Sigmoid colon (tissue), 7 donors: ENCODE results near the gene ATXN7L3. TPM values are rescaled to one million over a fixed set of nuclear protein-coding genes. Genes with fewer than 3 reads are reported as not detected.

Experiments used
- DNase-seq: peaks from one replicate; pipeline ENCODE4 v3.0.0-alpha.2; 2019
- H3K27ac ChIP-seq, 4 donors: fragments of 200-600 bp; sonication (generic); one replicate each; pipeline ENCODE4 v1.5.1; 2016 to 2019; ENCODE audit warnings: mild to moderate bottlenecking in 1 of 4
- H3K27me3 ChIP-seq, 3 donors: fragments of 200-600 bp; sonication (generic); one replicate each; pipeline ENCODE4 v1.5.1; 2019; ENCODE audit warnings: mild to moderate bottlenecking in 1 of 3
- H3K36me3 ChIP-seq, 4 donors: fragments of 200-600 bp; sonication (generic); one replicate each; pipeline ENCODE4 v1.5.1; 2016 to 2019
- H3K4me1 ChIP-seq, 4 donors: fragments of 200-600 bp; sonication (generic); one replicate each; pipeline ENCODE4 v1.5.1; 2017 to 2019
- H3K4me3 ChIP-seq, 4 donors: fragments of 200-600 bp; sonication (generic); one replicate each; pipeline ENCODE4 v1.5.1; 2017 to 2019; ENCODE audit warnings: mild to moderate bottlenecking in 2 of 4, moderate library complexity in 1 of 4
- H3K9me3 ChIP-seq, 4 donors: fragments of 200-600 bp in 3 of 4; sonication (generic) in 3 of 4; one replicate each; pipeline versions ENCODE4 v1.5.1 to v1.6.1; 2013 to 2019
- CTCF ChIP-seq, 4 experiments: fragments of 450-650 bp in 3 of 4; fragments of 200-600 bp in 1 of 4; IDR thresholded peaks; one replicate each; pipeline ENCODE4 v1.5.1; 2016 to 2019; ENCODE audit warnings: antibody characterized with exemption in 4 of 4, mild to moderate bottlenecking in 3 of 4, moderate library complexity in 2 of 4
- EP300 ChIP-seq, 4 donors: sonication (generic); formaldehyde crosslinking; IDR thresholded peaks; one replicate each; pipeline ENCODE4 v1.6.1; 2017; ENCODE audit warnings: antibody characterized with exemption in 4 of 4
- POLR2A ChIP-seq, 2 donors: fragments of 450-650 bp; IDR thresholded peaks; one replicate each; pipeline ENCODE4 v1.6.1; 2016; ENCODE audit warnings: antibody characterized with exemption in 2 of 2, mild to moderate bottlenecking in 2 of 2, moderate library complexity in 2 of 2
- POLR2AphosphoS5 ChIP-seq, 4 donors: sonication (generic); formaldehyde crosslinking; IDR thresholded peaks; one replicate each; pipeline ENCODE4 v1.6.1; 2017; ENCODE audit warnings: antibody characterized with exemption in 4 of 4
- WGBS, 2 donors: extraction: QIAGEN DNeasy Blood & Tissue Kit; methylation state at CpG; one replicate each; pipeline ENCODE4 v1.1.7; 2013; 5-methylcytosine and 5-hydroxymethylcytosine counted together
- intact Hi-C: fragments of 100-400 bp; cut with DNase I; formaldehyde crosslinking; loops from one replicate; pipeline ENCODE4 v1.15.1; 2023
- polyA plus RNA-seq, 3 donors: library from polyadenylated mRNA; stranded (reverse); fragments of 200-250 nt; gene quantifications; one replicate each; pipeline ENCODE4 v1.2.3, GENCODE V29; 2013
- total RNA-seq, 4 donors: library from RNA; depleted of rRNA; stranded (reverse); fragments of >200 nt; gene quantifications; one replicate each; pipeline ENCODE4 v1.1.0, GENCODE V29; 2016
- donor health status: healthy with polysubstance abuse.
- donor health status: Bipolar disorder and iron deficiency.
- donor health status: healthy.

The ATXN7L3 gene
- total and polyA plus RNA-seq, 7 donors: 26.4 to 59.8 (median 36.6) TPM

DNA sequence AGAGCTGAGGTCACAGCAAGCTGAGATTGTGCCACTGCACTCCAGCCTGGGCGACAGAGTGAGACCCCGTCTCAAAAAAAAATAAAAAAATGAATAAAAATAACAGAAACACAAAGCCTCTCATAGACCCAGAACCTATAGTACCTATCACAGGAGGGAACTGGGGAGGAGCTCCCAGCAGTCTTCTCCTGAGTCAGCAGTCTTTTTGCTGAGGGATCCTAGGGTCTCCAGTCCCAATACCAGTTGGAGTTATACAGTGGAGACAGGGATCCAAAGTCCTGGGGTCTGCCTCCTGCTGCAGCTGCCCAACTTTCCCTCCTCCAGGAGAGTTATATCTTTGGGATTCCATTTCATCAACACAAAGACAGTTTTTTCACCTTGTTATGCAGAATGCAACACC, 16.7 kb downstream of the ATXN7L3 start:
- intact Hi-C loops: no loop called here
- Histone ChIP-seq H3K4me1 (peaks cover 0 to 25% (median 20%) of the 10 kb centered on the region in 4 donors), H3K4me3 (no peak overlapping the region), H3K27me3 (no peaks in the 10 kb centered on the region), H3K36me3 (peaks cover 4 to 11% (median 8%) of the 10 kb centered on the region in 4 donors), H3K9me3 (no peaks in the 10 kb centered on the region), H3K27ac (no peak overlapping the region)
- WGBS, 2 donors: 98 to 99% methylated on average over 2 of the region's 2 CpGs
- TF ChIP-seq POLR2A (IDR thresholded peaks at IDR 0.05) (no peak), POLR2AphosphoS5 (IDR thresholded peaks at IDR 0.05) (no peak), EP300 (IDR thresholded peaks at IDR 0.05) (no peak), CTCF (IDR thresholded peaks at IDR 0.05) (no peak)
- no peak for DNase-seq

GRCh38 chr17:44178133-44178532, 21.6 kb downstream of the ATXN7L3 start:
- Histone ChIP-seq H3K4me3 (no peak overlapping the region), H3K27me3 (no peaks in the 10 kb centered on the region), H3K36me3 (peaks cover 4 to 25% (median 9%) of the 10 kb centered on the region in 4 donors), H3K9me3 (no peaks in the 10 kb centered on the region), H3K27ac (no peak overlapping the region), H3K4me1 (no peaks in the 10 kb centered on the region)
- DNase-seq: no peak
- TF ChIP-seq POLR2A (IDR thresholded peaks at IDR 0.05): no peak
- intact Hi-C loops: no loop called here
- WGBS, 2 donors: 96% methylated on average over 14 of the region's 14 CpGs

DNA sequence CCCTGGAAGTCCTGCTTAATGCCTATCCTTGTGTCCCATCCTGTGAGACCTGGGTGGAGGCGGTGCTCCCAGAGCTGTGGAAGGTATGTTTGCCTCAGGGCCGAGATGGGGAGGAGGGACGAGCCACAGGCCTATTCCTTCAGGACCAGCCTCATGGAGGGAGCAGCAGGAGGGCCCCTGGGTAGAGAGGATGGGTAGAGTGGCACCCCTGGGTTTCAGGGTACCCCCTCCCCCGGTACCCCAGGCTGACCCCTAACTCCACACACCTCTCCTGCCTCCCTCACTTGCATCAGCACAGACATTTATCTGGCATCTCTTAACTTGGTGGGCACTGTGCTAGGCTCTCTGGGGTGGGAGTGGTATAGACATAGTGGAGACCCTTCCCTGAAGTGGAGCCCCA, 22.0 kb downstream of the ATXN7L3 start:
- H3K9me3 ChIP-seq: no peaks in the 10 kb centered on the region
- intact Hi-C loops: no loop called here
- no peak for TF ChIP-seq EP300 (IDR thresholded peaks at IDR 0.05)
- no peak for TF ChIP-seq POLR2AphosphoS5 (IDR thresholded peaks at IDR 0.05)
- no peak for TF ChIP-seq CTCF (IDR thresholded peaks at IDR 0.05)
- TF ChIP-seq POLR2A (IDR thresholded peaks at IDR 0.05): no peak
- peaks cover 4 to 25% (median 9%) of the 10 kb centered on the region in 4 donors for H3K36me3 ChIP-seq
- H3K27me3 ChIP-seq: no peaks in the 10 kb centered on the region
- WGBS, 2 donors: 94 to 96% methylated on average over 4 of the region's 4 CpGs
- H3K27ac ChIP-seq: no peak overlapping the region
- H3K4me3 ChIP-seq: no peak overlapping the region
- DNase-seq: no peak
- H3K4me1 ChIP-seq: no peaks in the 10 kb centered on the region

DNA sequence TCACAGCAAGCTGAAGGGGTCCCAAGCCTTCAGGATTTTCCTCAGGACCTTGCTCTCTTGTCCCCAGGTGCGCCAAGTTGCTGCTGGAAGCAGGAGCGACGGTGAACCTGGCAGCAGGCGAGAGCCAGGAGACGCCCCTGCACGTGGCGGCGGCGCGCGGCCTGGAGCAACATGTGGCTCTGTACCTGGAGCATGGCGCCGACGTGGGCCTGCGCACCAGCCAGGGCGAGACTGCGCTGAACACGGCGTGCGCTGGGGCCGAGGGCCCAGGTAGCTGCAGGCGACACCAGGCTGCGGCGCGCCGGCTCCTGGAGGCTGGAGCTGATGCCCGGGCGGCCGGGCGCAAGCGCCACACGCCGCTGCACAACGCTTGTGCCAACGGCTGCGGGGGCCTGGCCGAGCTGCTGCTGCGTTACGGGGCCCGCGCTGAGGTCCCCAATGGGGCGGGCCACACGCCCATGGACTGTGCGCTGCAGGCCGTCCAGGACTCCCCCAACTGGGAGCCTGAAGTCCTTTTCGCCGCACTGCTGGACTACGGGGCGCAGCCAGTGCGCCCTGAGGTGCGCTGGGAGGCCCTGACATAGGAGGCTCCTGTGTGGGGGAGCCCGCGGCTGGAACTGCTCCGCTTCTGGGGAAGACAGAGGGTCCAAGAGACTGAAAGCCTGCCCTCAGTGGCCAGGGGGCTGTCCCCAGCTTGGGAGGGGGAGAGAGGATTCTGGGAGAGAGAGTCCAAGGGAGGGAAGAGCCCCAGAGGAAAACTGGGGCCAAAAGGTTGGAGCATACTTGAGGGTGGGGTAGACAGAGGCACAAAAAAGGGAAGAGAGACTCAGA, 22.8 kb downstream of the ATXN7L3 start:
- H3K4me1 ChIP-seq: peaks cover 0 to 2% (median 1%) of the 10 kb centered on the region in 4 donors
- intact Hi-C loops: no loop called here
- H3K9me3 ChIP-seq: no peaks in the 10 kb centered on the region
- 95 to 98% methylated on average over 54 of the region's 54 CpGs for WGBS, 2 donors
- H3K27me3 ChIP-seq: no peaks in the 10 kb centered on the region
- H3K36me3 ChIP-seq: peaks cover 0 to 24% (median 6%) of the 10 kb centered on the region in 4 donors
- no peak overlapping the region for H3K27ac ChIP-seq
- DNase-seq: no peak
- TF ChIP-seq CTCF (IDR thresholded peaks at IDR 0.05) (no peak), POLR2A (IDR thresholded peaks at IDR 0.05) (no peak), EP300 (IDR thresholded peaks at IDR 0.05) (no peak), POLR2AphosphoS5 (IDR thresholded peaks at IDR 0.05) (no peak)
- no peak overlapping the region for H3K4me3 ChIP-seq

GRCh38 chr17:44176257-44176656, 23.4 kb downstream of the ATXN7L3 start:
- H3K27ac ChIP-seq: no peak overlapping the region
- WGBS, 2 donors: 95 to 97% methylated on average over 1 of the region's 1 CpG

More at GRCh38 chr17:44176257-44176656, 23.4 kb downstream of the ATXN7L3 start:
- intact Hi-C loops: no loop called here
- no peaks in the 10 kb centered on the region for H3K27me3 ChIP-seq
- DNase-seq: no peak
- no peaks in the 10 kb centered on the region for H3K9me3 ChIP-seq
- peaks cover 0 to 9% (median 5%) of the 10 kb centered on the region in 4 donors for H3K4me1 ChIP-seq
- H3K36me3 ChIP-seq: peaks cover 0 to 21% (median 6%) of the 10 kb centered on the region in 4 donors
- H3K4me3 ChIP-seq: no peak overlapping the region
- no peak for TF ChIP-seq POLR2A (IDR thresholded peaks at IDR 0.05)
- no peak for TF ChIP-seq POLR2AphosphoS5 (IDR thresholded peaks at IDR 0.05)
- TF ChIP-seq CTCF (IDR thresholded peaks at IDR 0.05): no peak
- TF ChIP-seq EP300 (IDR thresholded peaks at IDR 0.05): no peak
